GM18511 (cell line): ENCODE data around the gene PDLIM4.
A peak's percentile ranks its signal among the peaks of the same experiment; 100 is the strongest.

ENCODE experiments used
- ATAC-seq: cut with Tn5 transposase; IDR thresholded peaks from one replicate; pipeline ENCODE4 v1.9.1; 2021; ENCODE audit warnings: mild to moderate bottlenecking, moderate library complexity; ENCODE audit not compliant: unreplicated experiment

PDLIM4 gene

GRCh38 chr5:132266031-132266835, 8.7 kb downstream of the PDLIM4 start:
- ATAC-seq = no peak

GRCh38 chr5:132266836-132267160, 9.3 kb downstream of the PDLIM4 start:
- no peak for ATAC-seq

- no peak for ATAC-seq
Observed at GRCh38 chr5:132267166-132267739, 9.8 kb downstream of the PDLIM4 start.

- peak; percentile 21 for ATAC-seq
Observed at GRCh38 chr5:132267931-132268768, 10.7 kb downstream of the PDLIM4 start.

- ATAC-seq = peak; percentile 71
Observed at GRCh38 chr5:132268769-132269551, 11.5 kb downstream of the PDLIM4 start.

- no peak for ATAC-seq
Observed at GRCh38 chr5:132269635-132270334, 12.3 kb downstream of the PDLIM4 start.

GRCh38 chr5:132270335-132270665, 12.8 kb downstream of the PDLIM4 start:
- no peak for ATAC-seq

GRCh38 chr5:132270706-132271105, 13.2 kb downstream of the PDLIM4 start:
- no peak for ATAC-seq

- ATAC-seq = no peak
Observed at GRCh38 chr5:132271251-132272246, 14.1 kb downstream of the PDLIM4 start.

GRCh38 chr5:132272311-132273210, 15.1 kb downstream of the PDLIM4 start:
- no peak for ATAC-seq

- ATAC-seq = no peak
Observed at GRCh38 chr5:132273631-132274030, 16.1 kb downstream of the PDLIM4 start.

GRCh38 chr5:132274050-132274792, 16.7 kb downstream of the PDLIM4 start:
- no peak for ATAC-seq

GRCh38 chr5:132275367-132276220, 18.1 kb downstream of the PDLIM4 start:
- no peak for ATAC-seq

GRCh38 chr5:132277256-132277655, 19.8 kb downstream of the PDLIM4 start:
- no peak for ATAC-seq

GRCh38 chr5:132277971-132278853, 20.7 kb downstream of the PDLIM4 start:
- no peak for ATAC-seq

GRCh38 chr5:132279801-132280200, 22.3 kb downstream of the PDLIM4 start:
- no peak for ATAC-seq
